ENCODE results near the gene EZR.

- TF ChIP-seq YY1 (tag by site-specific recombination; IDR thresholded peaks at IDR 0.05) (no peak), ZBTB48 (tag by site-specific recombination; IDR thresholded peaks at IDR 0.05) (no peak), CTCF (tag by site-specific recombination; IDR thresholded peaks at IDR 0.05) (no peak), BCL11A (tag by site-specific recombination; IDR thresholded peaks at IDR 0.05; ENCODE audit: low read depth) (no peak)
Measured at GRCh38 chr6:158847012-158847529, 27.9 kb upstream of the EZR start.

All from HEK293 (cell line).